Measurements from ENCODE around the gene ANKHD1. TPM values are rescaled to one million over a fixed set of nuclear protein-coding genes. Genes with fewer than 3 reads are reported as not detected.

Gene ANKHD1, protein sequence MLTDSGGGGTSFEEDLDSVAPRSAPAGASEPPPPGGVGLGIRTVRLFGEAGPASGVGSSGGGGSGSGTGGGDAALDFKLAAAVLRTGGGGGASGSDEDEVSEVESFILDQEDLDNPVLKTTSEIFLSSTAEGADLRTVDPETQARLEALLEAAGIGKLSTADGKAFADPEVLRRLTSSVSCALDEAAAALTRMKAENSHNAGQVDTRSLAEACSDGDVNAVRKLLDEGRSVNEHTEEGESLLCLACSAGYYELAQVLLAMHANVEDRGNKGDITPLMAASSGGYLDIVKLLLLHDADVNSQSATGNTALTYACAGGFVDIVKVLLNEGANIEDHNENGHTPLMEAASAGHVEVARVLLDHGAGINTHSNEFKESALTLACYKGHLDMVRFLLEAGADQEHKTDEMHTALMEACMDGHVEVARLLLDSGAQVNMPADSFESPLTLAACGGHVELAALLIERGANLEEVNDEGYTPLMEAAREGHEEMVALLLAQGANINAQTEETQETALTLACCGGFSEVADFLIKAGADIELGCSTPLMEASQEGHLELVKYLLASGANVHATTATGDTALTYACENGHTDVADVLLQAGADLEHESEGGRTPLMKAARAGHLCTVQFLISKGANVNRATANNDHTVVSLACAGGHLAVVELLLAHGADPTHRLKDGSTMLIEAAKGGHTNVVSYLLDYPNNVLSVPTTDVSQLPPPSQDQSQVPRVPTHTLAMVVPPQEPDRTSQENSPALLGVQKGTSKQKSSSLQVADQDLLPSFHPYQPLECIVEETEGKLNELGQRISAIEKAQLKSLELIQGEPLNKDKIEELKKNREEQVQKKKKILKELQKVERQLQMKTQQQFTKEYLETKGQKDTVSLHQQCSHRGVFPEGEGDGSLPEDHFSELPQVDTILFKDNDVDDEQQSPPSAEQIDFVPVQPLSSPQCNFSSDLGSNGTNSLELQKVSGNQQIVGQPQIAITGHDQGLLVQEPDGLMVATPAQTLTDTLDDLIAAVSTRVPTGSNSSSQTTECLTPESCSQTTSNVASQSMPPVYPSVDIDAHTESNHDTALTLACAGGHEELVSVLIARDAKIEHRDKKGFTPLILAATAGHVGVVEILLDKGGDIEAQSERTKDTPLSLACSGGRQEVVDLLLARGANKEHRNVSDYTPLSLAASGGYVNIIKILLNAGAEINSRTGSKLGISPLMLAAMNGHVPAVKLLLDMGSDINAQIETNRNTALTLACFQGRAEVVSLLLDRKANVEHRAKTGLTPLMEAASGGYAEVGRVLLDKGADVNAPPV (N-terminal part only)
- total RNA-seq, result 100 to 1,000 TPM; 104 to 136 TPM
- polyA plus RNA-seq (ENCODE audit: insufficient read length in 6 of 6), result 100 to 1,000 TPM; 117 to 148 (median 136) TPM
- long read RNA-seq, donor 1, transcript ANKHD1-205 (11 exons, 2,135 nt), result minor isoform, 5 of 66 reads
- long read RNA-seq, donor 1, transcript ANKHD1-215 (2 exons, 710 nt), result minor isoform, 5 of 66 reads
- long read RNA-seq, donor 1, transcript ANKHD1-218 (2 exons, 522 nt), result major isoform, 7 of 66 reads
- long read RNA-seq, donor 1, partial matches to known transcripts, result 47 of 66 reads
- long read RNA-seq, donor 1, other reads (novel, unspliced or antisense), result 0 of 66 reads
- long read RNA-seq, donor 2, full-length matches to known transcripts, result 16 of 86 reads
- long read RNA-seq, donor 2, partial matches to known transcripts, result 70 of 86 reads
- long read RNA-seq, donor 2, other reads (novel, unspliced or antisense), result 0 of 86 reads
- long read RNA-seq, donor 3, partial matches to known transcripts, result 0 of 6 reads
- long read RNA-seq, donor 3, other reads (novel, unspliced or antisense), result 0 of 6 reads
- long read RNA-seq, donor 4, partial matches to known transcripts, result 9 of 13 reads
- long read RNA-seq, donor 4, other reads (novel, unspliced or antisense), result 2 of 13 reads
- long read RNA-seq, donor 5, partial matches to known transcripts, result 17 of 22 reads
- long read RNA-seq, donor 5, other reads (novel, unspliced or antisense), result 0 of 22 reads
- long read RNA-seq, donor 6, partial matches to known transcripts, result 20 of 24 reads
- long read RNA-seq, donor 6, other reads (novel, unspliced or antisense), result 0 of 24 reads
- long read RNA-seq, donor 7, partial matches to known transcripts, result 0 of 4 reads
- long read RNA-seq, donor 7, other reads (novel, unspliced or antisense), result 0 of 4 reads
- long read RNA-seq, donor 8, partial matches to known transcripts, result 24 of 31 reads
- long read RNA-seq, donor 8, other reads (novel, unspliced or antisense), result 0 of 31 reads
- long read RNA-seq, donor 9, result 0 reads
- long read RNA-seq, donor 10, partial matches to known transcripts, result 10 of 16 reads
- long read RNA-seq, donor 10, other reads (novel, unspliced or antisense), result 3 of 16 reads
- long read RNA-seq, donor 11, partial matches to known transcripts, result 23 of 26 reads
- long read RNA-seq, donor 11, other reads (novel, unspliced or antisense), result 0 of 26 reads
- long read RNA-seq, donor 12, partial matches to known transcripts, result 13 of 22 reads
- long read RNA-seq, donor 12, other reads (novel, unspliced or antisense), result 0 of 22 reads

GRCh38 chr5:140401362-140402257 is at the start of gene ANKHD1:
Gene ANKHD1, plus strand, starts transcription at chr5:140401833. Its CDS starts 135 bp downstream, at chr5:140401968.
- Histone ChIP-seq H3K4me3 (peak within 1 kb of the TSS; percentile 90 to 96), H3K4me1 (peaks cover 27 to 41% of the 10 kb centered on the region in 2 donors), H3K9me3 (no peaks in the 10 kb centered on the region), H3K27me3 (no peaks in the 10 kb centered on the region), H3K36me3 (peaks cover 0 to 14% of the 10 kb centered on the region in 2 donors), H3K27ac (peak within 1 kb of the TSS; percentile 90 to 98)
- intact Hi-C loops (cut with DNase I), result no loop called here
- TF ChIP-seq, protein P1, sequence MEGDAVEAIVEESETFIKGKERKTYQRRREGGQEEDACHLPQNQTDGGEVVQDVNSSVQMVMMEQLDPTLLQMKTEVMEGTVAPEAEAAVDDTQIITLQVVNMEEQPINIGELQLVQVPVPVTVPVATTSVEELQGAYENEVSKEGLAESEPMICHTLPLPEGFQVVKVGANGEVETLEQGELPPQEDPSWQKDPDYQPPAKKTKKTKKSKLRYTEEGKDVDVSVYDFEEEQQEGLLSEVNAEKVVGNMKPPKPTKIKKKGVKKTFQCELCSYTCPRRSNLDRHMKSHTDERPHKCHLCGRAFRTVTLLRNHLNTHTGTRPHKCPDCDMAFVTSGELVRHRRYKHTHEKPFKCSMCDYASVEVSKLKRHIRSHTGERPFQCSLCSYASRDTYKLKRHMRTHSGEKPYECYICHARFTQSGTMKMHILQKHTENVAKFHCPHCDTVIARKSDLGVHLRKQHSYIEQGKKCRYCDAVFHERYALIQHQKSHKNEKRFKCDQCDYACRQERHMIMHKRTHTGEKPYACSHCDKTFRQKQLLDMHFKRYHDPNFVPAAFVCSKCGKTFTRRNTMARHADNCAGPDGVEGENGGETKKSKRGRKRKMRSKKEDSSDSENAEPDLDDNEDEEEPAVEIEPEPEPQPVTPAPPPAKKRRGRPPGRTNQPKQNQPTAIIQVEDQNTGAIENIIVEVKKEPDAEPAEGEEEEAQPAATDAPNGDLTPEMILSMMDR (IDR thresholded peaks at IDR 0.05), result peak in 1 of 2 donors; percentile 14
- DNase-seq, result peak; percentile 97 to 100 (median 100)
- ATAC-seq, result peak; percentile 87

DNA sequence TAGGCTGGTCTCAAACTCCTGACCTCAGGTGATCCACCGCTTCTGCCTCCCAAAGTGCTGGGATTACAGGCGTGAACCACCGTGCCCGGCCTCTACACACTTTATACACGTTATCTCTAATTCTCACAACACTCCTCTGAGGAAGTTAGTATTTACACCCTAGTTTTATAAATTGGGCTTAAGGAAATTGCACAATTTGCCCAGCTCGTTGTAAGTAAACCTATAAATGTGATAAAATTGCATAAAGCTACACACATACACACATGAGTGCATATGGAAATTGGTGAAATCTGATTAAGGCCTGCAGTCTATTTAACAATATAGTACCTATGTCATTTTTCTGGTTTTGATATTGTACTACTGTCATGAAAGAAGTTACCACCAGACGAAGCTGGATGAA is 46.1 kb upstream of the ANKHD1 start:
- no peaks in the 10 kb centered on the region for H3K36me3 ChIP-seq
- no peak for ATAC-seq
- intact Hi-C loops (cut with DNase I), result no loop called here
- H3K27me3 ChIP-seq, result no peaks in the 10 kb centered on the region
- TF ChIP-seq, protein P1 (IDR thresholded peaks at IDR 0.05), result no peak
- DNase-seq, result peak in 1 of 4 donors; percentile 5
- no peak overlapping the region for H3K4me3 ChIP-seq
- no peak overlapping the region for H3K27ac ChIP-seq
- H3K9me3 ChIP-seq, result no peaks in the 10 kb centered on the region
- peaks cover 5 to 18% of the 10 kb centered on the region in 2 donors for H3K4me1 ChIP-seq

GRCh38 chr5:140356853-140357725 is 44.5 kb upstream of the ANKHD1 start:
- intact Hi-C loops (cut with DNase I), result no loop called here
- H3K4me3 ChIP-seq, result no peak overlapping the region
- no peaks in the 10 kb centered on the region for H3K27me3 ChIP-seq
- H3K36me3 ChIP-seq, result no peaks in the 10 kb centered on the region
- H3K4me1 ChIP-seq, result peaks cover 5 to 13% of the 10 kb centered on the region in 2 donors
- peak; percentile 3 for ATAC-seq
- TF ChIP-seq, protein P1 (IDR thresholded peaks at IDR 0.05), result no peak
- DNase-seq, result peak in 1 of 4 donors; percentile 21
- H3K27ac ChIP-seq, result no peak overlapping the region
- no peaks in the 10 kb centered on the region for H3K9me3 ChIP-seq

Measured in left lung (tissue), 14 donors.